Pancreas (tissue), 10 donors: Measurements from ENCODE around the gene OGFOD1. TPM values are rescaled to one million over a fixed set of nuclear protein-coding genes. Genes with fewer than 3 reads are reported as not detected.

Experiments
- ATAC-seq, 4 donors: fragments of 200-7000 bp; cut with Tn5 transposase; one replicate each; pipeline versions ENCODE4 v1.8.0 to v1.9.1; 2020; ENCODE audit warnings: mild to moderate bottlenecking in 4 of 4, moderate library complexity in 4 of 4
- DNase-seq, 6 donors: peaks; one replicate each; pipeline ENCODE4 v3.0.0-alpha.2; 2020
- FAIRE-seq: peaks from 2 replicates; lab custom pipeline; 2012; peaks lifted over from hg19 to GRCh38; lab: Jason Lieb, UNC
- H3K27ac ChIP-seq, 4 donors: fragments of 200-600 bp; sonication (generic); 1 replicate in 3 of 4; 2 replicates in 1 of 4; pipeline versions ENCODE4 v1.5.0 to v1.8.0; 2020
- H3K27me3 ChIP-seq, 4 donors: fragments of 200-600 bp; one replicate each; pipeline ENCODE4 v1.8.0; 2021
- H3K36me3 ChIP-seq, 3 donors: fragments of 200-600 bp; sonication (generic) in 1 of 3; one replicate each; pipeline versions ENCODE4 v1.5.0 to v1.8.0; 2020 to 2021
- H3K4me1 ChIP-seq, 3 donors: fragments of 200-600 bp; one replicate each; pipeline ENCODE4 v1.8.0; 2021
- H3K4me3 ChIP-seq, 4 donors: fragments of 200-600 bp; sonication (generic) in 2 of 4; one replicate each; pipeline versions ENCODE4 v1.5.0 to v1.8.0; 2020 to 2021
- H3K9me3 ChIP-seq, 4 donors: fragments of 200-600 bp; one replicate each; pipeline ENCODE4 v1.8.0; 2021
- CTCF ChIP-seq, 4 donors: fragments of 200-600 bp; sonication (generic) in 3 of 4; IDR thresholded peaks; one replicate each; pipeline versions ENCODE4 v1.5.0 to v1.8.0; 2021; ENCODE audit warnings: antibody characterized with exemption in 4 of 4
- WGBS, 2 donors: extraction: QIAGEN DNeasy Blood & Tissue Kit; methylation state at CpG; one replicate each; pipeline ENCODE4 v1.1.7; 2013; 5-methylcytosine and 5-hydroxymethylcytosine counted together
- intact Hi-C, 3 donors: fragments of 100-400 bp; cut with DNase I; formaldehyde crosslinking; loops; one replicate each; pipeline versions ENCODE4 v1.11.1 to v1.14.2; 2022
- polyA plus RNA-seq, 2 donors: library from polyadenylated mRNA; stranded (reverse); fragments of 200-250 nt; gene quantifications; one replicate each; pipeline ENCODE4 v1.2.3, GENCODE V29; 2013
- total RNA-seq, 6 donors: library from RNA; stranded (reverse); fragmentation: NEBNext Ultra II Directional in 4 of 6; extraction: Animal tissue kit (Norgen Biotek cat#: 25700) in 4 of 6; gene quantifications; one replicate each; pipeline versions ENCODE4 v1.2.1 to v1.2.4, GENCODE V29; 2021 to 2023
- donor health status: healthy with polysubstance abuse.
- donor health status: DM: no; HTN: no; CAD: no; lungs with moderate emphysema.
- donor health status: DM: no; HTN: no; CAD: no.
- donor health status: control.
- donor health status: control.
- donor health status: Bipolar disorder and iron deficiency.
- donor health status: DM: yes; HTN: yes; CAD: no.
- donor health status: DM: no; HTN: no; CAD: no.
- donor health status: DM: no; HTN: no; CAD: no.
- donor health status: DM: yes; HTN: yes; CAD: no.

The OGFOD1 gene
- total and polyA plus RNA-seq, 8 donors = 3.2 to 14.0 (median 8.7) TPM

- DNase-seq (no peak), FAIRE-seq (no peak), ATAC-seq (no peak)
- intact Hi-C loops = no loop called here
- Histone ChIP-seq H3K27ac (no peak overlapping the region), H3K4me1 (no peaks in the 10 kb centered on the region), H3K36me3 (peaks cover 0 to 34% (median 14%) of the 10 kb centered on the region in 3 donors), H3K9me3 (no peaks in the 10 kb centered on the region), H3K27me3 (no peaks in the 10 kb centered on the region), H3K4me3 (no peak overlapping the region)
- no peak for TF ChIP-seq CTCF (IDR thresholded peaks at IDR 0.05)
- WGBS, 2 donors = 95 to 100% methylated on average over 1 of the region's 1 CpG
These were observed 13.3 kb upstream of the OGFOD1 start for GRCh38 chr16:56438038-56438437.

DNA sequence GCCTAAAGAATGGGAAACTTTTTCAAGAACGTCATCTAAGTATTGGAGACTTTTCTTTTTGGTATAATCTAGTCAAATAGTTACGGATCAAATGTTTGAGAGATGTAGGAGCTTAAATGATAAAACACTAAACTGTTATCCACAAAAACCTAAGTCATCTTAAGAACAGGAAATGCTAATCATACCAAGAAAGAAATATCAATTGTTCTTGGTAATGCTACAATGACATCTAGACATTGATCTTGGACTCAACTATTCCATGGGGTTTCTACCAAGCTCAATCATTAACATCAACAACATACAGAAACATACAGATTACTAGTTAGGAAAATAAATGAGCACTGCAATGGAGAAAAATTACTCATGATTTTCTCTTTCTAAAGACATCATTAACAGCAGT, 4.1 kb upstream of the OGFOD1 start:
- 51 to 91% methylated on average over 2 of the region's 2 CpGs for WGBS, 2 donors
- no peak for ATAC-seq
- intact Hi-C loops = no loop called here

DNA sequence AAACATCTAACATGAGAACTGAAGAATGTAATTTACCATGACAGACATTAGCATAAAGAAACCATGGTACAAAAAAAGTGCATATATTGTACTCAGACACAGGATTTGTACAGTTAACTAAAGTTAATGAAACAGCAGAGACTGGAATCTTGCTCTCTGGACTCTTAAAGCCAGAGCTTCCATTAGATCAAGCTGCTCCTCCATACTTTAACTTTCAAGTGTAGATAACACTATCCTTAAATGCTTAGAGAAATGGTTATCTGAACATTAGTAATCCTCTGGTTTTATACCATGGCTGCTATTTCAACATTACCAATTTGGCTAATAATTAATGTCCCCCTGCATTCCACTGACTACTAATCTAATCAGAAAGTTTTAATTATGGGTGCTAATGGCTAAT, 3.3 kb upstream of the OGFOD1 start:
- intact Hi-C loops = no loop called here
- no peaks in the 10 kb centered on the region for H3K9me3 ChIP-seq
- H3K27ac ChIP-seq = no peak overlapping the region
- peaks cover 0 to 6% (median 0%) of the 10 kb centered on the region in 3 donors for H3K36me3 ChIP-seq
- H3K4me3 ChIP-seq = no peak overlapping the region
- FAIRE-seq (no peak), ATAC-seq (no peak), DNase-seq (no peak)
- no peaks in the 10 kb centered on the region for H3K27me3 ChIP-seq
- H3K4me1 ChIP-seq = peaks cover 7 to 31% (median 21%) of the 10 kb centered on the region in 3 donors
- no peak for TF ChIP-seq CTCF (IDR thresholded peaks at IDR 0.05)

More for the DNA sequence above, 4.1 kb upstream of the OGFOD1 start:
- FAIRE-seq (no peak), DNase-seq (no peak)
- H3K4me1 ChIP-seq = peaks cover 7 to 24% (median 13%) of the 10 kb centered on the region in 3 donors
- no peak for TF ChIP-seq CTCF (IDR thresholded peaks at IDR 0.05)
- H3K27me3 ChIP-seq = no peaks in the 10 kb centered on the region
- no peak overlapping the region for H3K4me3 ChIP-seq
- H3K9me3 ChIP-seq = no peaks in the 10 kb centered on the region
- peaks cover 0 to 6% (median 0%) of the 10 kb centered on the region in 3 donors for H3K36me3 ChIP-seq
- no peak overlapping the region for H3K27ac ChIP-seq

- ATAC-seq = peak in 1 of 4 donors; percentile 14
- no peak for TF ChIP-seq CTCF (IDR thresholded peaks at IDR 0.05)
- Histone ChIP-seq H3K4me1 (peaks cover 7 to 33% (median 22%) of the 10 kb centered on the region in 3 donors), H3K36me3 (peaks cover 0 to under 1% (median 0%) of the 10 kb centered on the region in 3 donors), H3K9me3 (no peaks in the 10 kb centered on the region), H3K4me3 (peak overlapping the region; percentile 62 to 95 (median 66)), H3K27me3 (no peaks in the 10 kb centered on the region), H3K27ac (peak overlapping the region in 1 of 4 donors; percentile 53)
- no peak for FAIRE-seq
- no peak for DNase-seq
- intact Hi-C loops = no loop called here
- WGBS, 2 donors = 6 to 8% methylated on average over 18 of the region's 18 CpGs
These were observed 924 bp upstream of the OGFOD1 start for GRCh38 chr16:56450275-56450985.
